ENCODE results near the gene PIP4K2C. TPM values are rescaled to one million over a fixed set of nuclear protein-coding genes. Genes with fewer than 3 reads are reported as not detected.

PIP4K2C gene
- total and polyA plus RNA-seq, 3 donors from 2014 or later = 47.6 to 78.0 (median 54.6) TPM

DNA sequence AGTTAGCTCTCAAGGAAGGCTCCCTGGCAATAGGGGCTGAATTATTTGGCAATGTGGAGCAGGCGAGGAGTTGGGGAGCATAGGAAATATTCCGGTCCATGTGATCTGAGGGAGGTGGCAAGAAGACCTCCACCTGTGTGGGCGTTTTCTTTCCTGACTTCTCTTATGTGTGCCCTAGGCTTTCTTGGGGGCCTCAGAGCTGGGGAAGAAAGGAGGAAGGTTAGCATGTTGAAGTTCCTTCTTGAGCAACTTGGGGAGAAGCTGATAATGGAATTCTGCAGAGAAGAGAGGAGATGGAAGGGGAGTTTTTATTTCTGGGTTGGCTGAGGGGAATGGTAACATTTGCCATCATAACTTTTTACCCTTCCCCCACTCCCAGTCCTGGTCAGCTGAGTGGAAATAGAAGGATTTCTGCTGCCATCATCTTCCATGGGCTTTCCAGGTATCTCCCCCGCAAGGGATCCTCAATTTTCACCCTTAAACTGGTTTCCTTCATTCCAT lies 14.9 kb downstream of the PIP4K2C start:
- no peak overlapping the region for H3K4me3 ChIP-seq
- peak overlapping the region in 1 of 2 donors; percentile 96 for H3K27ac ChIP-seq
- H3K27me3 ChIP-seq = no peaks in the 10 kb centered on the region
- no peaks in the 10 kb centered on the region for H3K36me3 ChIP-seq (ENCODE audit: low read depth, missing control alignments)
- H3K4me1 ChIP-seq = peaks cover 10% of the 10 kb centered on the region
- no peaks in the 10 kb centered on the region for H3K9me3 ChIP-seq
- DNase-seq = no peak
- intact Hi-C loops (cut with DNase I; ENCODE audit: low total_unique reads) = no loop called here
- TF ChIP-seq POLR2A (IDR thresholded peaks at IDR 0.05) = no peak
- TF ChIP-seq, protein P1, sequence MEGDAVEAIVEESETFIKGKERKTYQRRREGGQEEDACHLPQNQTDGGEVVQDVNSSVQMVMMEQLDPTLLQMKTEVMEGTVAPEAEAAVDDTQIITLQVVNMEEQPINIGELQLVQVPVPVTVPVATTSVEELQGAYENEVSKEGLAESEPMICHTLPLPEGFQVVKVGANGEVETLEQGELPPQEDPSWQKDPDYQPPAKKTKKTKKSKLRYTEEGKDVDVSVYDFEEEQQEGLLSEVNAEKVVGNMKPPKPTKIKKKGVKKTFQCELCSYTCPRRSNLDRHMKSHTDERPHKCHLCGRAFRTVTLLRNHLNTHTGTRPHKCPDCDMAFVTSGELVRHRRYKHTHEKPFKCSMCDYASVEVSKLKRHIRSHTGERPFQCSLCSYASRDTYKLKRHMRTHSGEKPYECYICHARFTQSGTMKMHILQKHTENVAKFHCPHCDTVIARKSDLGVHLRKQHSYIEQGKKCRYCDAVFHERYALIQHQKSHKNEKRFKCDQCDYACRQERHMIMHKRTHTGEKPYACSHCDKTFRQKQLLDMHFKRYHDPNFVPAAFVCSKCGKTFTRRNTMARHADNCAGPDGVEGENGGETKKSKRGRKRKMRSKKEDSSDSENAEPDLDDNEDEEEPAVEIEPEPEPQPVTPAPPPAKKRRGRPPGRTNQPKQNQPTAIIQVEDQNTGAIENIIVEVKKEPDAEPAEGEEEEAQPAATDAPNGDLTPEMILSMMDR (IDR thresholded peaks at IDR 0.05) = no peak
- 41 to 58% methylated on average over 4 of the region's 4 CpGs for WGBS, 2 donors

DNA sequence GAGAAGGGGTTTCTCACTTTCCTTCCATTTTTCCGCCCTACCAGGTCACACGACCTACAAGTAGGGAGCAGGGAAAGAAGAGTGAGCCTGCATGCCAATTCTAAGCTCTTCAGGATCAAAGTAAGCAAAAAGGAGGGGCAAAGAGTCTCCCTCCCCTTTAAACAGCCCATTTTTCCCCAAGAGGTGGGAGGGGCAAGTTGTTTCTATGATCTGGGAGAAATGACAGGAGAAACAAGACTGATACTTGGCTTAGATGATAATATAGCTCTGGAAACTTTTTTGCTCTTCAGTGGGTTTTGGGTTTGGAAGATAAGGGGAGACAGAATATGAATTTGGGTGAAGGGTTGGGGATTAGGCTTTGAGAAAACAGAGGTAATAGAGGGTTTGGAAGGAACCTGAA lies 15.4 kb downstream of the PIP4K2C start:
- no peak for DNase-seq
- TF ChIP-seq, protein P1 (IDR thresholded peaks at IDR 0.05) = no peak
- no peak for TF ChIP-seq POLR2A (IDR thresholded peaks at IDR 0.05)
- Histone ChIP-seq H3K4me1 (peaks cover 10% of the 10 kb centered on the region), H3K36me3 (ENCODE audit: low read depth, missing control alignments) (no peaks in the 10 kb centered on the region), H3K4me3 (no peak overlapping the region), H3K27me3 (no peaks in the 10 kb centered on the region), H3K27ac (peak overlapping the region in 1 of 2 donors; percentile 96), H3K9me3 (no peaks in the 10 kb centered on the region)
- intact Hi-C loops (cut with DNase I; ENCODE audit: low total_unique reads) = no loop called here
- WGBS, 2 donors = 53 to 79% methylated on average over 2 of the region's 2 CpGs

DNA sequence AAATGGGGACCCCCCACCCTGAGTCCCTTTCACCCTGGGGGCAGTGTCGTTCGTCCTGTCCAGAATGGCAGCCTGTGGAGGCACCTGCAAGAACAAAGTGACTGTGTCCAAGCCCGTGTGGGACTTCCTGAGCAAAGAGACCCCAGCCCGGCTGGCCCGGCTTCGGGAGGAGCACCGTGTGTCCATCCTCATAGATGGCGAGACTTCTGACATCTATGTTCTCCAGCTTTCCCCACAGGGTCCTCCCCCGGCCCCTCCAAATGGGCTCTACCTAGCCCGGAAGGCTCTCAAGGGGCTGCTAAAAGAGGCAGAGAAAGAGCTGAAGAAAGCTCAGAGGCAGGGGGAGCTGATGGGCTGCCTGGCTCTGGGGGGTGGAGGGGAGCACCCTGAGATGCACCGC lies 15.8 kb downstream of the PIP4K2C start:
- intact Hi-C loops (cut with DNase I; ENCODE audit: low total_unique reads) = no loop called here
- no peak overlapping the region for H3K27ac ChIP-seq
- TF ChIP-seq, protein P1 (IDR thresholded peaks at IDR 0.05) = no peak
- no peak for TF ChIP-seq POLR2A (IDR thresholded peaks at IDR 0.05)
- H3K27me3 ChIP-seq = no peaks in the 10 kb centered on the region
- WGBS, 2 donors = 90 to 91% methylated on average over 8 to 11 of the region's 11 CpGs
- no peak overlapping the region for H3K4me3 ChIP-seq
- H3K4me1 ChIP-seq = peaks cover 14% of the 10 kb centered on the region
- H3K36me3 ChIP-seq (ENCODE audit: low read depth, missing control alignments) = no peaks in the 10 kb centered on the region
- DNase-seq = no peak
- no peaks in the 10 kb centered on the region for H3K9me3 ChIP-seq

DNA sequence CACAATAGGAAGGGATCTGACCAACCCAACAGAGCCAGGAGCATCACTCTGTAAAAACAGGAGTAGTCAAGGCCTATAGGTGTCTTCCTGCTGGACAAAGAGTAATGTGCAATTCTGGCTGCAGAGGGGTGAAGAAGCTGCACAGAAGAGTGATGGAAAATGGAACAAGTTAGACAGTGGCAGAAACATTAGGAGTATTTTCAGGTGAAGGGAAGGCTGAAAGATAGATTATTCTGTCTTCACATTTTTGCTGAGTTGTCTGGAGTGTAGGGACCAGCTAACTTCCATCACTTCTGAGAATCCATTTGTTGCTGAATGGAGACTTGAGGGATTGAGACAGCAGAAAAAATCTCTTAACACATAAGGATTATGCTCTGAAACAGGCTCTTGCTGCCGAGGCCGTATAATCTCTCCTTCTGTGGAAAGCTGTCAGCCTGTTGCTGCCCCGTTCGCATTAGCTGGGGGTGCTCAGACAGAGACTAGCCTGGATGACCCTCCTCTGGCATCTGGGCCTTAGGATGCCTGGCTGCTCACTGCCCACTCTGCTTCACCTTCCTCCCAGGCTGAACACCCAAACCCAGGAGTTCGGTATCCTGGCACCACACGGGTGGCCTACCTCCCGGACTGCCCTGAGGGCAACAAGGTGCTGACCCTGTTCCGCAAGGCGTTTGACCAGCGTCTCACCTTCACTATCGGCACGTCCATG lies 17.1 kb downstream of the PIP4K2C start:
- Histone ChIP-seq H3K27ac (peak overlapping the region in 1 of 2 donors; percentile 73), H3K27me3 (no peaks in the 10 kb centered on the region), H3K4me1 (peaks cover 16% of the 10 kb centered on the region), H3K4me3 (no peak overlapping the region), H3K9me3 (no peaks in the 10 kb centered on the region), H3K36me3 (ENCODE audit: low read depth, missing control alignments) (no peaks in the 10 kb centered on the region)
- DNase-seq = no peak
- no peak for TF ChIP-seq POLR2A (IDR thresholded peaks at IDR 0.05)
- TF ChIP-seq, protein P1 (IDR thresholded peaks at IDR 0.05) = no peak
- intact Hi-C loops (cut with DNase I; ENCODE audit: low total_unique reads) = no loop called here
- 83% methylated on average over 12 of the region's 12 CpGs for WGBS, 2 donors
